Omental fat pad (tissue), 4 donors: ENCODE results near the gene CALML3. TPM values are rescaled to one million over a fixed set of nuclear protein-coding genes. Genes with fewer than 3 reads are reported as not detected.

ENCODE experiments used
- ATAC-seq: fragments of 150-250 bp; one replicate; pipeline ENCODE4 v1.9.1; 2016; ENCODE audit warnings: mild to moderate bottlenecking, moderate library complexity; ENCODE audit not compliant: low FRiP score
- DNase-seq: peaks from one replicate; pipeline ENCODE4 v3.0.0-alpha.2; 2019; ENCODE audit warnings: low spot score
- total RNA-seq, 4 donors: library from RNA; depleted of rRNA; stranded (reverse); fragments of >200 nt; gene quantifications; one replicate each; pipeline ENCODE4 v1.1.0, GENCODE V29; 2016
- TF ChIP-seq, protein P1 (sequence below), 3 donors: fragments of 450-650 bp; IDR thresholded peaks; one replicate each; pipeline ENCODE4 v1.5.1; 2016 to 2017; ENCODE audit warnings: antibody characterized with exemption in 3 of 3, mild to moderate bottlenecking in 3 of 3, moderate library complexity in 2 of 3

The CALML3 gene
- total RNA-seq, 4 donors from 2014 or later: not detected

DNA sequence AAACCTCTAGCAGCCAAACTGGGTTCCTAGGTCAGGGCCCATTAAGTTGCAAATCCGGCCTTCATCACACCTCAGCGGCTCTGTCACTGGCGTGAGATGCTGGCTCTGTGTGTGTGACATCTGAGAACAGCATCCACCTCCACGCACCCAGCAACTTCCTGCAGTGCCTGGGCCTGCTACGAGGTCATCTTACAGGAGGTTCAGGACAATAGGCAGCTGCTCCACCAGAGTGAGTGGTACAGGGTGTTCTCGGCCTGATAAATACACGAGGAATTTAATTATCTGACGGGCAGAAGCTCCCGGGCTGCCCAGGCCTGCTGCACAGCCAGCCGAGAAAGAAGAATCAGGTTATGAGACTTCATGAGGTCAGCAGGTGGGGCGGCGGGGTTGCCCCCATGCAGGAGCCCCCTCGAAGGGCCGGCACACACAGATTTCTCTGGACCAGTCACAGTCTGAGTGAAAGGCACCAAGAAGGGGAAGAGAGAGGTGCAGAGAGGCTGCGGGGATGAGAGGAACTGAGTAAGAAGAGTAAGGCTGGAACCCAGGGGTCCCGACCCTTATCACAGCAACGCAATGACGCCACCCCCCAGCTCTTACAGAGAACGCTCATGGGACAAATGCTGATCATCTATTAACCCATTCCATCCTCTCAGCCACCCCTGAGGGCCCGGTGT, 49.3 kb downstream of the CALML3 start:
- ATAC-seq (no peak), DNase-seq (no peak)
- TF ChIP-seq, protein P1, sequence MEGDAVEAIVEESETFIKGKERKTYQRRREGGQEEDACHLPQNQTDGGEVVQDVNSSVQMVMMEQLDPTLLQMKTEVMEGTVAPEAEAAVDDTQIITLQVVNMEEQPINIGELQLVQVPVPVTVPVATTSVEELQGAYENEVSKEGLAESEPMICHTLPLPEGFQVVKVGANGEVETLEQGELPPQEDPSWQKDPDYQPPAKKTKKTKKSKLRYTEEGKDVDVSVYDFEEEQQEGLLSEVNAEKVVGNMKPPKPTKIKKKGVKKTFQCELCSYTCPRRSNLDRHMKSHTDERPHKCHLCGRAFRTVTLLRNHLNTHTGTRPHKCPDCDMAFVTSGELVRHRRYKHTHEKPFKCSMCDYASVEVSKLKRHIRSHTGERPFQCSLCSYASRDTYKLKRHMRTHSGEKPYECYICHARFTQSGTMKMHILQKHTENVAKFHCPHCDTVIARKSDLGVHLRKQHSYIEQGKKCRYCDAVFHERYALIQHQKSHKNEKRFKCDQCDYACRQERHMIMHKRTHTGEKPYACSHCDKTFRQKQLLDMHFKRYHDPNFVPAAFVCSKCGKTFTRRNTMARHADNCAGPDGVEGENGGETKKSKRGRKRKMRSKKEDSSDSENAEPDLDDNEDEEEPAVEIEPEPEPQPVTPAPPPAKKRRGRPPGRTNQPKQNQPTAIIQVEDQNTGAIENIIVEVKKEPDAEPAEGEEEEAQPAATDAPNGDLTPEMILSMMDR (IDR thresholded peaks at IDR 0.05): no peak

DNA sequence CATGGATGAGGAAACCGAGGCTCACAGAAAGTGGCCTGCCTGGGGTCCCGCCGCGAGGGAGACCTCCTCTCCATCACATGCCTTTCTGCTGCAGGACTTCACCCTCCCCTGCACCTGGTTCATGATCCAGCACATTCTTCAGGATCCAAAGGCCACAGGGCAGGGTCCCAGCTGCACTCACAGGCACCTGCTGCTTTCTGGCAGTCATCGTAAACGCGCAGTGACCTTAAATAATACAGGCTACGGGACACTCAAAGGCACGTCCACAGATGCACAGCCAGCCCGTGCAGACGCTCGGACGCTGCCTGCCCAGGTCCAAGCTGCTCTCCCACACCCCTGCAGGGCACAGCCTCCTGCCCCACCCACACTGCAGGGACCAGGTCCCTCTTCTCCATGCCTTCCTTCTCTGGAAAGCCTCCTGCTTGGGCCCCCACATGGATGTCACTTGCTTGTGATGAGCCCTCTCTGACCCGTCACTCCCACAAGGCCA, 49.9 kb downstream of the CALML3 start:
- TF ChIP-seq, protein P1 (IDR thresholded peaks at IDR 0.05): no peak
- ATAC-seq: no peak

DNA sequence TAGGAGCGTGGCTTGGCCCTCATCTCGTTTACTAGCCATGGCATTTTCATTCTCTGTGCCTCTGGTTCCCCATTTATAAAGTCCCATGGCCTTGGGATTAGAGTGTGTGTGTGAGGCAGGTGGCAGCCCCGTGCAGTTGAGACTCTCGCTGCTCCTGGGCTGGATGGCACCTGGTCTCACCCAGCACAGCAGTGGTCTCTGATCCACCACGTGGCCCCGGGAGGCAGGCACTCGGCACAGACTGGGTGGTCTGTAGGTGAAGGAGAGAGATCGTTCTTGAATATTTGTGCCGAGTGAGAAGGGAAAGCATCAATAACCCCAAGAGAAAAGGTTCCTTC, 50.4 kb downstream of the CALML3 start:
- no peak for ATAC-seq
- DNase-seq: no peak
- TF ChIP-seq, protein P1 (IDR thresholded peaks at IDR 0.05): no peak

More for the DNA sequence above, 49.9 kb downstream of the CALML3 start:
- DNase-seq: no peak

DNA sequence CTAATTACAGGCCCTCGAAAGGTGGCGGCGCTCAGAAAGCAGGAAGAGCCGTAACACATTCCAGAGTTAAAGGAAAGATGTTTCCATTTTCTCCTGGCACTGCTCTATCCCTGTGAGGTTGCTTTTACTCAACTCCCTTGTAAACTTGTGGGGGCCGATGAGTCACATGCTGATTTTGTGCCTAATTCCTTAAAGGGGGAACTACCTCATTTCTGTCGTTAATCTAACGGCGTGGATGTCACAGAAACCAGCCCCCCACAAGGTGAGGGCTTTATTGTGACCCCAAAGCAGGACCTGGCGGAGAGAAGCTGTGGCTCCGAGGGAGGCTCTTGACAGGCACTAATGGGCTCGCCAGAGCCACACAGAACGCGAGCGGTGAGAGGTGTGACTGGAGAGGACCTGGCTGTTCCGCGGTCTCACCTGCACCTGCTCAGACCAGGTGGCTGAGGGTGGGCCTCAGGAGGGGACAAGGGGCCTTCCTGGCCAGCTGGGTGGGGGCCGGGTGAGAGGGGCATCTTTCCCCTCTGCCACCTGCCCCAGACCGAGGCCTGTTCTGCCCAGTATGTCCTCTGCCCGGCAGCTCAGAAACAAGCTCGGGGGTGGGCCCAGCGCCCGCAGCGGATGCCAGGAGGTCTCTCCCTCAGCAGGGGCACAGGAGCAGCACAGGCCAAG, 50.9 kb downstream of the CALML3 start:
- DNase-seq (no peak), ATAC-seq (peak; percentile 78)
- TF ChIP-seq, protein P1 (IDR thresholded peaks at IDR 0.05): no peak

DNA sequence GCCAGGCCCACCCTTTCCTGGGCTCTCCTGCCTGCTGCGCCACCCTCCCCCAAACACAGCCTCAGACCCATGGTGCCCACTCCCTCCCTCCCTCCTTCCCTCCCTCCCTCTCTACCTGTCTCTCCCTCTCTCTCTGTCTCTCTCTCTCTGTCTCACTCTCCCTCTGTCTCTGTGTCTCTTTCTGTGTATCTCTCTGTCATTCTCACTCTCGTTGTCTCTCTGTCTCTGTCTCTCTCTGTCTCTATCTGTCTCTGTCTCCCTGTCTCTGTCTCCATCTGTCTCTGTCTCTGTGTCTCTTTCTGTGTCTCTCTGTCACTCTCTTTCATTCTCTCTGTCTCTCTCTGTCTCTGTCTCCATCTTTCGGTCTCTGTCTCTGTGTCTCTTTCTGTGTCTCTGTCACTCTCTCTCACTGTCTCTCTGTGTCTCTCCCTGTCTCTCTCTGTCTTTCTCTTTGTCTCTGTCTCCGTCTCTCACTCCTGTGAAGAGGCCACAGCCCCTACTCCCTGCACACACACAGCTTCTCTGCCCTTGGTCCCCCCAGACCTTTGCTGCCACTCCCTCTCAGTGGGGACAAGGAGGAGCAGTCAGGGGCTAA, 51.5 kb downstream of the CALML3 start:
- no peak for DNase-seq
- no peak for ATAC-seq
- TF ChIP-seq, protein P1 (IDR thresholded peaks at IDR 0.05): no peak

Other genes with a start within 250 kb of the CALML3 start
- not detected for gene UCN3, start 160.0 kb upstream of the CALML3 start, total RNA-seq
- gene TUBAL3, start 120.1 kb upstream of the CALML3 start, total RNA-seq: not detected
- 100 to 1,000 TPM in 3 of 4 donors, 10 to 100 TPM in 1; 80.7 to 201 (median 139) TPM for gene NET1, start 112.4 kb upstream of the CALML3 start, total RNA-seq
- gene CALML5, start 25.4 kb upstream of the CALML3 start, total RNA-seq: not detected
- 10 to 100 TPM; 15.0 to 46.5 (median 16.9) TPM for gene ASB13, start 141.6 kb downstream of the CALML3 start, total RNA-seq
- gene TASOR2, start 159.9 kb downstream of the CALML3 start, total RNA-seq: 100 to 1,000 TPM in 1 of 4 donors, 10 to 100 TPM in 3; 54.5 to 185 (median 81.9) TPM